ENCODE measurements around the gene AADAC. TPM values are rescaled to one million over a fixed set of nuclear protein-coding genes. Genes with fewer than 3 reads are reported as not detected.

AADAC gene
- total RNA-seq, 1 donor from 2014 or later = not detected

GRCh38 chr3:151859233-151859673 lies 45.3 kb downstream of the AADAC start:
- H3K4me1 Mint-ChIP-seq (ENCODE audit: low read depth, unreplicated experiment) = peaks cover 23% of the 10 kb centered on the region
- FAIRE-seq (no peak), DNase-seq (ENCODE audit: low read depth) (peak; percentile 29)
- Histone ChIP-seq H3K4me2 (ENCODE audit: low read length) (no peak overlapping the region), H3K27ac (ENCODE audit: low read depth, low read length) (no peak overlapping the region), H4K20me1 (ENCODE audit: insufficient read depth, low read length) (no peaks in the 10 kb centered on the region), H3K4me1 (ENCODE audit: insufficient read depth, low read length) (peaks cover 6% of the 10 kb centered on the region), H3K9ac (ENCODE audit: low read length) (no peak overlapping the region), H3K27me3 (ENCODE audit: insufficient read depth, low read length) (no peaks in the 10 kb centered on the region), H2AFZ (ENCODE audit: low read depth, low read length) (no peak overlapping the region), H3K4me3 (ENCODE audit: insufficient read depth, low read depth, low read length) (no peak overlapping the region), H3K36me3 (ENCODE audit: insufficient read depth, low read length) (no peaks in the 10 kb centered on the region), H3K79me2 (ENCODE audit: insufficient read depth, low read length) (no peaks in the 10 kb centered on the region), H3K9me3 (ENCODE audit: insufficient read depth, low read depth, low read length) (no peaks in the 10 kb centered on the region)
- no peak overlapping the region for H3K4me3 Mint-ChIP-seq (ENCODE audit: unreplicated experiment)
- no peaks in the 10 kb centered on the region for H3K9me3 Mint-ChIP-seq (ENCODE audit: unreplicated experiment)
- TF ChIP-seq EZH2 (IDR thresholded peaks at IDR 0.05; ENCODE audit: insufficient read depth, low read length) (no peak), CTCF (IDR thresholded peaks at IDR 0.05; ENCODE audit: insufficient read depth, low read depth, low read length) (no peak)
- H3K27ac Mint-ChIP-seq (ENCODE audit: unreplicated experiment) = peak overlapping the region; percentile 3
- no peaks in the 10 kb centered on the region for H3K27me3 Mint-ChIP-seq (ENCODE audit: low read depth, unreplicated experiment)
- no peaks in the 10 kb centered on the region for H3K36me3 Mint-ChIP-seq (ENCODE audit: low read depth, unreplicated experiment)

GRCh38 chr3:151859905-151860304 lies 46.0 kb downstream of the AADAC start:
- Histone ChIP-seq H3K4me2 (ENCODE audit: low read length) (no peak overlapping the region), H3K4me3 (ENCODE audit: insufficient read depth, low read depth, low read length) (no peak overlapping the region), H3K36me3 (ENCODE audit: insufficient read depth, low read length) (no peaks in the 10 kb centered on the region), H3K9me3 (ENCODE audit: insufficient read depth, low read depth, low read length) (no peaks in the 10 kb centered on the region), H4K20me1 (ENCODE audit: insufficient read depth, low read length) (no peaks in the 10 kb centered on the region), H3K79me2 (ENCODE audit: insufficient read depth, low read length) (no peaks in the 10 kb centered on the region), H3K4me1 (ENCODE audit: insufficient read depth, low read length) (peaks cover 9% of the 10 kb centered on the region), H3K27ac (ENCODE audit: low read depth, low read length) (no peak overlapping the region), H3K9ac (ENCODE audit: low read length) (no peak overlapping the region), H2AFZ (ENCODE audit: low read depth, low read length) (no peak overlapping the region), H3K27me3 (ENCODE audit: insufficient read depth, low read length) (no peaks in the 10 kb centered on the region)
- H3K4me1 Mint-ChIP-seq (ENCODE audit: low read depth, unreplicated experiment) = peaks cover 30% of the 10 kb centered on the region
- no peak for TF ChIP-seq CTCF (IDR thresholded peaks at IDR 0.05; ENCODE audit: insufficient read depth, low read depth, low read length)
- no peak for TF ChIP-seq EZH2 (IDR thresholded peaks at IDR 0.05; ENCODE audit: insufficient read depth, low read length)
- DNase-seq (ENCODE audit: low read depth) = peak; percentile 82
- H3K9me3 Mint-ChIP-seq (ENCODE audit: unreplicated experiment) = no peaks in the 10 kb centered on the region
- H3K27ac Mint-ChIP-seq (ENCODE audit: unreplicated experiment) = peak overlapping the region; percentile 60
- no peaks in the 10 kb centered on the region for H3K27me3 Mint-ChIP-seq (ENCODE audit: low read depth, unreplicated experiment)
- FAIRE-seq = no peak
- no peaks in the 10 kb centered on the region for H3K36me3 Mint-ChIP-seq (ENCODE audit: low read depth, unreplicated experiment)
- no peak overlapping the region for H3K4me3 Mint-ChIP-seq (ENCODE audit: unreplicated experiment)

- Histone ChIP-seq H2AFZ (ENCODE audit: low read depth, low read length) (peak overlapping the region; percentile 28), H3K36me3 (ENCODE audit: insufficient read depth, low read length) (no peaks in the 10 kb centered on the region), H3K4me3 (ENCODE audit: insufficient read depth, low read depth, low read length) (no peak overlapping the region), H3K4me1 (ENCODE audit: insufficient read depth, low read length) (peaks cover 9% of the 10 kb centered on the region), H4K20me1 (ENCODE audit: insufficient read depth, low read length) (no peaks in the 10 kb centered on the region), H3K27me3 (ENCODE audit: insufficient read depth, low read length) (no peaks in the 10 kb centered on the region), H3K27ac (ENCODE audit: low read depth, low read length) (no peak overlapping the region), H3K79me2 (ENCODE audit: insufficient read depth, low read length) (no peaks in the 10 kb centered on the region), H3K9ac (ENCODE audit: low read length) (no peak overlapping the region), H3K4me2 (ENCODE audit: low read length) (peak overlapping the region; percentile 5), H3K9me3 (ENCODE audit: insufficient read depth, low read depth, low read length) (no peaks in the 10 kb centered on the region)
- Mint-ChIP-seq H3K36me3 (ENCODE audit: low read depth, unreplicated experiment) (no peaks in the 10 kb centered on the region), H3K27me3 (ENCODE audit: low read depth, unreplicated experiment) (no peaks in the 10 kb centered on the region), H3K4me3 (ENCODE audit: unreplicated experiment) (no peak overlapping the region), H3K27ac (ENCODE audit: unreplicated experiment) (peak overlapping the region; percentile 42), H3K9me3 (ENCODE audit: unreplicated experiment) (peaks cover 5% of the 10 kb centered on the region), H3K4me1 (ENCODE audit: low read depth, unreplicated experiment) (peaks cover 39% of the 10 kb centered on the region)
- no peak for FAIRE-seq
- TF ChIP-seq CTCF (IDR thresholded peaks at IDR 0.05; ENCODE audit: insufficient read depth, low read depth, low read length) (no peak), EZH2 (IDR thresholded peaks at IDR 0.05; ENCODE audit: insufficient read depth, low read length) (no peak)
- DNase-seq (ENCODE audit: low read depth) = peak; percentile 72
Observed at GRCh38 chr3:151863611-151864010, 49.7 kb downstream of the AADAC start.
